MM.1S (cell line): ENCODE data around the gene KCND3.

Experiments used
- DNase-seq: peaks from one replicate; pipeline ENCODE4 v3.0.0-alpha.2; 2015
- H2AFZ ChIP-seq: fragments of 300-600 bp; sonication (generic); 2 replicates; pipeline ENCODE4 v1.6.0; 2016; ENCODE audit warnings: antibody characterized with exemption, low read length
- H3F3A ChIP-seq: fragments of 300-600 bp; sonication (generic); 2 replicates; pipeline ENCODE4 v1.6.1; 2016; ENCODE audit warnings: mild to moderate bottlenecking, antibody characterized with exemption, low read length, moderate library complexity, mixed read lengths; ENCODE audit not compliant: insufficient read depth
- H3K27ac ChIP-seq: fragments of 300-600 bp; sonication (generic); 2 replicates; pipeline ENCODE4 v1.5.1; 2016; ENCODE audit warnings: mild to moderate bottlenecking, low read length
- H3K27me3 ChIP-seq: fragments of 300-600 bp; sonication (generic); replicated peaks from 2 replicates; pipeline ENCODE4 v1.6.0; 2016; ENCODE audit warnings: low read length; ENCODE audit not compliant: insufficient read depth
- H3K36me3 ChIP-seq: fragments of 300-600 bp; sonication (generic); replicated peaks from 2 replicates; pipeline ENCODE4 v1.6.1; 2016; ENCODE audit warnings: mild to moderate bottlenecking, low read length, mixed read lengths; ENCODE audit not compliant: insufficient read depth
- H3K4me1 ChIP-seq: fragments of 300-600 bp; sonication (generic); 2 replicates; pipeline ENCODE4 v1.6.1; 2016; ENCODE audit warnings: low read length, mixed read lengths
- H3K4me2 ChIP-seq: fragments of 300-600 bp; sonication (generic); 2 replicates; pipeline ENCODE4 v1.6.0; 2016; ENCODE audit warnings: low read depth, low read length
- H3K4me3 ChIP-seq: fragments of 300-600 bp; sonication (generic); 2 replicates; pipeline ENCODE4 v1.5.1; 2016; ENCODE audit warnings: low read length, mixed read lengths
- H3K79me2 ChIP-seq: fragments of 300-600 bp; sonication (generic); 2 replicates; pipeline ENCODE4 v1.6.1; 2016; ENCODE audit warnings: mixed run types, low read length, mixed read lengths
- H3K9ac ChIP-seq: fragments of 300-600 bp; sonication (generic); 2 replicates; pipeline ENCODE4 v1.6.1; 2016; ENCODE audit warnings: low read length, mixed read lengths
- H3K9me2 ChIP-seq: fragments of 300-600 bp; sonication (generic); replicated peaks from 2 replicates; pipeline ENCODE4 v1.6.1; 2016; ENCODE audit warnings: mild to moderate bottlenecking, low read length, mixed read lengths; ENCODE audit not compliant: insufficient read depth
- H3K9me3 ChIP-seq: fragments of 300-600 bp; sonication (generic); replicated peaks from 2 replicates; pipeline ENCODE4 v1.6.1; 2016; ENCODE audit warnings: mild to moderate bottlenecking, low read length, mixed read lengths; ENCODE audit not compliant: insufficient read depth
- H4K20me1 ChIP-seq: fragments of 300-600 bp; sonication (generic); 2 replicates; pipeline ENCODE4 v1.6.1; 2016; ENCODE audit warnings: mild to moderate bottlenecking, low read length, moderate library complexity, mixed read lengths; ENCODE audit not compliant: insufficient read depth
- CTCF ChIP-seq: fragments of 300-600 bp; sonication (generic); IDR thresholded peaks from 2 replicates; pipeline ENCODE4 v1.5.1; 2016; ENCODE audit warnings: antibody characterized with exemption, low read length, mixed read lengths
- EZH2 ChIP-seq: fragments of 300-600 bp; sonication (generic); optimal IDR thresholded peaks from 2 replicates; pipeline ENCODE3; 2017; ENCODE audit warnings: low read depth, mild to moderate bottlenecking, antibody characterized with exemption, low read length, mixed read lengths
- EZH2phosphoT487 ChIP-seq: fragments of 300-600 bp; sonication (generic); IDR thresholded peaks from 2 replicates; pipeline ENCODE4 v1.6.1; 2018; ENCODE audit warnings: antibody characterized with exemption, low read length

KCND3 gene

GRCh38 chr1:111982428-111982827 is 7.0 kb downstream of the KCND3 start:
- H2AFZ ChIP-seq, result no peak overlapping the region
- H3K79me2 ChIP-seq, result no peaks in the 10 kb centered on the region
- DNase-seq, result no peak
- no peaks in the 10 kb centered on the region for H3K9me3 ChIP-seq
- no peaks in the 10 kb centered on the region for H3K27me3 ChIP-seq
- H3K4me3 ChIP-seq, result no peak overlapping the region
- no peaks in the 10 kb centered on the region for H4K20me1 ChIP-seq
- no peaks in the 10 kb centered on the region for H3K36me3 ChIP-seq
- H3F3A ChIP-seq, result no peaks in the 10 kb centered on the region
- no peaks in the 10 kb centered on the region for H3K4me1 ChIP-seq
- H3K9ac ChIP-seq, result no peak overlapping the region
- H3K4me2 ChIP-seq, result no peak overlapping the region
- no peaks in the 10 kb centered on the region for H3K9me2 ChIP-seq
- TF ChIP-seq EZH2 (no peak), CTCF (no peak), EZH2phosphoT487 (no peak)
- H3K27ac ChIP-seq, result no peak overlapping the region

- Histone ChIP-seq H4K20me1 (no peaks in the 10 kb centered on the region), H3F3A (no peaks in the 10 kb centered on the region), H3K27ac (no peak overlapping the region), H3K9ac (no peak overlapping the region), H3K9me2 (no peaks in the 10 kb centered on the region), H3K9me3 (no peaks in the 10 kb centered on the region), H2AFZ (no peak overlapping the region), H3K27me3 (no peaks in the 10 kb centered on the region), H3K79me2 (no peaks in the 10 kb centered on the region), H3K4me2 (no peak overlapping the region), H3K36me3 (no peaks in the 10 kb centered on the region), H3K4me3 (no peak overlapping the region), H3K4me1 (no peaks in the 10 kb centered on the region)
- no peak for DNase-seq
- TF ChIP-seq EZH2 (no peak), CTCF (no peak), EZH2phosphoT487 (no peak)
These were observed 7.6 kb downstream of the KCND3 start for GRCh38 chr1:111981871-111982270.

- Histone ChIP-seq H3K4me2 (no peak overlapping the region), H3K79me2 (no peaks in the 10 kb centered on the region)
These were observed 8.4 kb downstream of the KCND3 start for GRCh38 chr1:111981090-111981489.

More at GRCh38 chr1:111981090-111981489, 8.4 kb downstream of the KCND3 start:
- Histone ChIP-seq H4K20me1 (no peaks in the 10 kb centered on the region), H2AFZ (no peak overlapping the region), H3K36me3 (no peaks in the 10 kb centered on the region), H3K9me3 (no peaks in the 10 kb centered on the region), H3F3A (no peaks in the 10 kb centered on the region), H3K27ac (no peak overlapping the region), H3K27me3 (no peaks in the 10 kb centered on the region), H3K4me1 (no peaks in the 10 kb centered on the region), H3K9me2 (no peaks in the 10 kb centered on the region), H3K9ac (no peak overlapping the region), H3K4me3 (no peak overlapping the region)
- DNase-seq, result no peak
- TF ChIP-seq EZH2, result no peak
- no peak for TF ChIP-seq CTCF
- TF ChIP-seq EZH2phosphoT487, result no peak
